Testis (tissue), 3 donors: ENCODE data around the gene NES. TPM values are rescaled to one million over a fixed set of nuclear protein-coding genes. Genes with fewer than 3 reads are reported as not detected.

ENCODE experiments used
- DNase-seq: peaks from one replicate; pipeline ENCODE4 v3.0.0-alpha.2; 2019
- H3K27ac ChIP-seq, 2 donors: fragments of 200-600 bp; sonication (generic); one replicate each; pipeline ENCODE4 v1.5.1; 2019
- H3K27me3 ChIP-seq: fragments of 200-600 bp; sonication (generic); one replicate; pipeline ENCODE4 v1.5.1; 2019
- H3K36me3 ChIP-seq: fragments of 200-600 bp; sonication (generic); one replicate; pipeline ENCODE4 v1.5.1; 2017; ENCODE audit warnings: low read depth; ENCODE audit errors: missing control alignments
- H3K4me1 ChIP-seq: fragments of 200-600 bp; sonication (generic); one replicate; pipeline ENCODE4 v1.5.1; 2019
- H3K4me3 ChIP-seq, 2 donors: fragments of 200-600 bp; sonication (generic); one replicate each; pipeline ENCODE4 v1.5.1; 2017 to 2019
- H3K9me3 ChIP-seq: fragments of 200-600 bp; sonication (generic); one replicate; pipeline ENCODE4 v1.5.1; 2017
- POLR2A ChIP-seq: fragments of 450-650 bp; IDR thresholded peaks from one replicate; pipeline ENCODE4 v1.6.1; 2017; ENCODE audit warnings: antibody characterized with exemption, mild to moderate bottlenecking, moderate library complexity
- WGBS, 2 donors: methylation state at CpG; one replicate each; pipeline ENCODE4 v1.1.5; 2018; 5-methylcytosine and 5-hydroxymethylcytosine counted together
- intact Hi-C: fragments of 100-400 bp; cut with DNase I; formaldehyde crosslinking; loops from one replicate; pipeline ENCODE4 v1.15.1; 2023; ENCODE audit warnings: low total_unique reads
- polyA plus RNA-seq: library from polyadenylated mRNA; stranded (reverse); fragments of 350-450 nt; fragmentation: Illumina TruSeq; extraction: RNeasy Lipid Tissue Mini Kit (QIAGEN cat#74804); gene quantifications from one replicate; pipeline ENCODE4 v1.2.3, GENCODE V29; 2014; ENCODE audit warnings: low read depth, low replicate concordance; ENCODE audit not compliant: insufficient read depth
- total RNA-seq, 2 donors: library from RNA; depleted of rRNA; stranded (reverse); fragments of >200 nt; gene quantifications; one replicate each; pipeline ENCODE4 v1.2.3, GENCODE V29; 2016
- TF ChIP-seq, protein P1 (sequence below), 3 experiments: fragments of 450-650 bp in 2 of 3; fragments of 200-600 bp in 1 of 3; sonication (generic) in 1 of 3; IDR thresholded peaks; one replicate each; pipeline ENCODE4 v1.5.1; 2016 to 2019; ENCODE audit warnings: antibody characterized with exemption in 3 of 3, mild to moderate bottlenecking in 2 of 3, moderate library complexity in 1 of 3

Gene NES
- total and polyA plus RNA-seq, 3 donors from 2014 or later = 17.6 to 27.7 (median 20.7) TPM

- TF ChIP-seq, protein P1, sequence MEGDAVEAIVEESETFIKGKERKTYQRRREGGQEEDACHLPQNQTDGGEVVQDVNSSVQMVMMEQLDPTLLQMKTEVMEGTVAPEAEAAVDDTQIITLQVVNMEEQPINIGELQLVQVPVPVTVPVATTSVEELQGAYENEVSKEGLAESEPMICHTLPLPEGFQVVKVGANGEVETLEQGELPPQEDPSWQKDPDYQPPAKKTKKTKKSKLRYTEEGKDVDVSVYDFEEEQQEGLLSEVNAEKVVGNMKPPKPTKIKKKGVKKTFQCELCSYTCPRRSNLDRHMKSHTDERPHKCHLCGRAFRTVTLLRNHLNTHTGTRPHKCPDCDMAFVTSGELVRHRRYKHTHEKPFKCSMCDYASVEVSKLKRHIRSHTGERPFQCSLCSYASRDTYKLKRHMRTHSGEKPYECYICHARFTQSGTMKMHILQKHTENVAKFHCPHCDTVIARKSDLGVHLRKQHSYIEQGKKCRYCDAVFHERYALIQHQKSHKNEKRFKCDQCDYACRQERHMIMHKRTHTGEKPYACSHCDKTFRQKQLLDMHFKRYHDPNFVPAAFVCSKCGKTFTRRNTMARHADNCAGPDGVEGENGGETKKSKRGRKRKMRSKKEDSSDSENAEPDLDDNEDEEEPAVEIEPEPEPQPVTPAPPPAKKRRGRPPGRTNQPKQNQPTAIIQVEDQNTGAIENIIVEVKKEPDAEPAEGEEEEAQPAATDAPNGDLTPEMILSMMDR (IDR thresholded peaks at IDR 0.05) = no peak
- no peak for TF ChIP-seq POLR2A
- Histone ChIP-seq H3K9me3 (no peaks in the 10 kb centered on the region), H3K27me3 (no peaks in the 10 kb centered on the region), H3K27ac (no peak overlapping the region), H3K4me3 (no peak overlapping the region), H3K4me1 (peaks cover 8% of the 10 kb centered on the region), H3K36me3 (no peaks in the 10 kb centered on the region)
- intact Hi-C loops = loop anchor here (10.0 kb wide), 1 partner anchor 68 kb away; no protein-coding TSS in a partner anchor
- 50 to 54% methylated on average over 14 to 16 of the region's 16 CpGs for WGBS, 2 donors
- DNase-seq = peak; percentile 44
These were observed 24.8 kb downstream of the NES start for GRCh38 chr1:156652131-156652991.

- Histone ChIP-seq H3K9me3 (no peaks in the 10 kb centered on the region), H3K36me3 (no peaks in the 10 kb centered on the region), H3K27ac (no peak overlapping the region), H3K27me3 (no peaks in the 10 kb centered on the region), H3K4me3 (no peak overlapping the region), H3K4me1 (no peaks in the 10 kb centered on the region)
- DNase-seq = no peak
- intact Hi-C loops = no loop called here
- WGBS, 2 donors = 39 to 53% methylated on average over 2 of the region's 2 CpGs
- TF ChIP-seq, protein P1 (IDR thresholded peaks at IDR 0.05) = no peak
- TF ChIP-seq POLR2A = no peak
These were observed 28.3 kb downstream of the NES start for GRCh38 chr1:156648951-156649350.

DNA sequence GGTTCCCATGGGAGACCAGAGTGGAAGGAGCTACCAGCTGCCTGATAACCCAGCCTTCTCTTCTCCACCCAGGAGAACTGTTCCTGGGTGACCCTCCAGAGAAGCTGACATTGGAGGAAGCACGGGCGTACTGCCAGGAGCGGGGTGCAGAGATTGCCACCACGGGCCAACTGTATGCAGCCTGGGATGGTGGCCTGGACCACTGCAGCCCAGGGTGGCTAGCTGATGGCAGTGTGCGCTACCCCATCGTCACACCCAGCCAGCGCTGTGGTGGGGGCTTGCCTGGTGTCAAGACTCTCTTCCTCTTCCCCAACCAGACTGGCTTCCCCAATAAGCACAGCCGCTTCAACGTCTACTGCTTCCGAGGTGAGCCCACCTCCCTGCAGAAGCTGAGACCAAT is 28.7 kb downstream of the NES start:
- 72 to 86% methylated on average over 7 to 10 of the region's 10 CpGs for WGBS, 2 donors
- H3K27ac ChIP-seq = no peak overlapping the region
- H3K36me3 ChIP-seq = no peaks in the 10 kb centered on the region
- no peaks in the 10 kb centered on the region for H3K4me1 ChIP-seq
- no peak for DNase-seq
- H3K4me3 ChIP-seq = no peak overlapping the region
- intact Hi-C loops = no loop called here
- no peaks in the 10 kb centered on the region for H3K9me3 ChIP-seq
- H3K27me3 ChIP-seq = no peaks in the 10 kb centered on the region
- no peak for TF ChIP-seq POLR2A
- TF ChIP-seq, protein P1 (IDR thresholded peaks at IDR 0.05) = no peak

DNA sequence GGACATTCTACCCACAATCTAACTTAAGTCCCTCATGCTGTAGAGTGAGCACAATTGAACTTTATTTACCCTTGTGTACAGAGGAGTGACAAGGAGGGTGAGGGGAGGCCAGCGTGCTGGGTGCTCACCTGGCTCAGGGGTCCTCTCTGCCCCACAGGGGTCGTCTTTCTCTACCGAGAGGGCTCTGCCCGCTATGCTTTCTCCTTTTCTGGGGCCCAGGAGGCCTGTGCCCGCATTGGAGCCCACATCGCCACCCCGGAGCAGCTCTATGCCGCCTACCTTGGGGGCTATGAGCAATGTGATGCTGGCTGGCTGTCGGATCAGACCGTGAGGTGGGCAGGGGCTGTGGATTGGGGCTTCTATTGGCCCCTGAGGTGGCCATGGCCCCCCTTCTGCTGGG is 29.9 kb downstream of the NES start:
- intact Hi-C loops = no loop called here
- TF ChIP-seq POLR2A = no peak
- TF ChIP-seq, protein P1 (IDR thresholded peaks at IDR 0.05) = no peak
- Histone ChIP-seq H3K4me3 (no peak overlapping the region), H3K27me3 (no peaks in the 10 kb centered on the region), H3K9me3 (no peaks in the 10 kb centered on the region), H3K36me3 (no peaks in the 10 kb centered on the region), H3K4me1 (peaks cover under 1% of the 10 kb centered on the region), H3K27ac (no peak overlapping the region)
- WGBS, 2 donors = 81 to 89% methylated on average over 7 to 10 of the region's 10 CpGs
- DNase-seq = no peak
